Type B pancreatic cell (in vitro differentiated cells): ENCODE data around the gene RFC3. TPM values are rescaled to one million over a fixed set of nuclear protein-coding genes. Genes with fewer than 3 reads are reported as not detected.

Experiments used
- DNase-seq: peaks from one replicate; pipeline ENCODE4 v3.0.0; 2021; ENCODE audit warnings: mixed read lengths; ENCODE audit not compliant: unreplicated experiment; ENCODE audit errors: extremely low spot score
- H3K27ac Mint-ChIP-seq: 2 replicates; pipeline ENCODE4 v1.8.0; 2021; ENCODE audit warnings: mild to moderate bottlenecking, mixed read lengths
- H3K27me3 Mint-ChIP-seq: 2 replicates; pipeline ENCODE4 v1.8.0; 2021; ENCODE audit warnings: mixed read lengths
- H3K36me3 Mint-ChIP-seq: 2 replicates; pipeline ENCODE4 v1.8.0; 2021; ENCODE audit warnings: mixed read lengths
- H3K4me1 Mint-ChIP-seq: one replicate; pipeline ENCODE4 v1.8.0; 2021; ENCODE audit warnings: mixed read lengths; ENCODE audit not compliant: unreplicated experiment
- H3K4me3 Mint-ChIP-seq: 2 replicates; pipeline ENCODE4 v1.8.0; 2021; ENCODE audit warnings: mild to moderate bottlenecking, mixed read lengths
- H3K9me3 Mint-ChIP-seq: 2 replicates; pipeline ENCODE4 v1.8.0; 2021; ENCODE audit warnings: mixed read lengths
- CTCF ChIP-seq: fragments of 200-600 bp; sonication (generic); conservative IDR thresholded peaks from 2 replicates; pipeline ENCODE4 v1.5.0; 2021; ENCODE audit warnings: antibody characterized with exemption, mild to moderate bottlenecking
- total RNA-seq: library from RNA; stranded (reverse); gene quantifications from 2 replicates; pipeline ENCODE4 v1.2.1, GENCODE V29; 2021; ENCODE audit warnings: low replicate concordance

Gene RFC3
- total RNA-seq, 1 donor from 2014 or later = 30.0 TPM

GRCh38 chr13:33869005-33869404 lies 51.1 kb downstream of the RFC3 start:
- H3K4me3 Mint-ChIP-seq = no peak overlapping the region
- H3K9me3 Mint-ChIP-seq = peaks cover 6% of the 10 kb centered on the region
- H3K4me1 Mint-ChIP-seq = peaks cover 9% of the 10 kb centered on the region
- H3K36me3 Mint-ChIP-seq = peaks cover 11% of the 10 kb centered on the region
- TF ChIP-seq CTCF = no peak
- H3K27me3 Mint-ChIP-seq = no peaks in the 10 kb centered on the region
- no peak overlapping the region for H3K27ac Mint-ChIP-seq
- no peak for DNase-seq

- Mint-ChIP-seq H3K27me3 (no peaks in the 10 kb centered on the region), H3K4me3 (no peak overlapping the region), H3K4me1 (peaks cover 9% of the 10 kb centered on the region), H3K9me3 (no peaks in the 10 kb centered on the region), H3K27ac (no peak overlapping the region), H3K36me3 (peaks cover 15% of the 10 kb centered on the region)
- TF ChIP-seq CTCF = no peak
- DNase-seq = no peak
Observed at GRCh38 chr13:33870046-33870668, 52.2 kb downstream of the RFC3 start.

GRCh38 chr13:33871207-33872004 lies 53.5 kb downstream of the RFC3 start:
- Mint-ChIP-seq H3K36me3 (peaks cover 15% of the 10 kb centered on the region), H3K4me1 (peaks cover 9% of the 10 kb centered on the region), H3K9me3 (no peaks in the 10 kb centered on the region), H3K27ac (no peak overlapping the region), H3K27me3 (no peaks in the 10 kb centered on the region), H3K4me3 (no peak overlapping the region)
- no peak for DNase-seq
- no peak for TF ChIP-seq CTCF

GRCh38 chr13:33872005-33872351 lies 54.0 kb downstream of the RFC3 start:
- TF ChIP-seq CTCF = no peak
- Mint-ChIP-seq H3K4me1 (peaks cover 9% of the 10 kb centered on the region), H3K27ac (no peak overlapping the region), H3K9me3 (no peaks in the 10 kb centered on the region), H3K36me3 (peaks cover 15% of the 10 kb centered on the region), H3K27me3 (no peaks in the 10 kb centered on the region), H3K4me3 (no peak overlapping the region)
- DNase-seq = no peak

- Mint-ChIP-seq H3K9me3 (no peaks in the 10 kb centered on the region), H3K4me1 (peaks cover 9% of the 10 kb centered on the region), H3K27me3 (no peaks in the 10 kb centered on the region), H3K4me3 (no peak overlapping the region), H3K27ac (no peak overlapping the region), H3K36me3 (peaks cover 8% of the 10 kb centered on the region)
- no peak for TF ChIP-seq CTCF
- DNase-seq = no peak
Observed at GRCh38 chr13:33873251-33873908, 55.4 kb downstream of the RFC3 start.
